Urothelium cell line (cell line): ENCODE data around the gene KLK7.
"Not testable (repeated sequence)": the region's sequence is repeated elsewhere in the genome, so short reads cannot be mapped to it uniquely, and the experiment has no call there.

Experiments used
- DNase-seq: peaks from one replicate; pipeline ENCODE4 v3.0.0; 2011; ENCODE audit warnings: low spot score, mixed read lengths
- FAIRE-seq: peaks from 2 replicates; lab custom pipeline; 2011; peaks lifted over from hg19 to GRCh38; lab: Jason Lieb, UNC

Gene KLK7

GRCh38 chr19:51012661-51013190, 29.0 kb upstream of the KLK7 start:
- no peak for FAIRE-seq
- no peak for DNase-seq

- FAIRE-seq (no peak), DNase-seq (no peak)
Measured at GRCh38 chr19:51010066-51010795, 26.5 kb upstream of the KLK7 start.

DNA sequence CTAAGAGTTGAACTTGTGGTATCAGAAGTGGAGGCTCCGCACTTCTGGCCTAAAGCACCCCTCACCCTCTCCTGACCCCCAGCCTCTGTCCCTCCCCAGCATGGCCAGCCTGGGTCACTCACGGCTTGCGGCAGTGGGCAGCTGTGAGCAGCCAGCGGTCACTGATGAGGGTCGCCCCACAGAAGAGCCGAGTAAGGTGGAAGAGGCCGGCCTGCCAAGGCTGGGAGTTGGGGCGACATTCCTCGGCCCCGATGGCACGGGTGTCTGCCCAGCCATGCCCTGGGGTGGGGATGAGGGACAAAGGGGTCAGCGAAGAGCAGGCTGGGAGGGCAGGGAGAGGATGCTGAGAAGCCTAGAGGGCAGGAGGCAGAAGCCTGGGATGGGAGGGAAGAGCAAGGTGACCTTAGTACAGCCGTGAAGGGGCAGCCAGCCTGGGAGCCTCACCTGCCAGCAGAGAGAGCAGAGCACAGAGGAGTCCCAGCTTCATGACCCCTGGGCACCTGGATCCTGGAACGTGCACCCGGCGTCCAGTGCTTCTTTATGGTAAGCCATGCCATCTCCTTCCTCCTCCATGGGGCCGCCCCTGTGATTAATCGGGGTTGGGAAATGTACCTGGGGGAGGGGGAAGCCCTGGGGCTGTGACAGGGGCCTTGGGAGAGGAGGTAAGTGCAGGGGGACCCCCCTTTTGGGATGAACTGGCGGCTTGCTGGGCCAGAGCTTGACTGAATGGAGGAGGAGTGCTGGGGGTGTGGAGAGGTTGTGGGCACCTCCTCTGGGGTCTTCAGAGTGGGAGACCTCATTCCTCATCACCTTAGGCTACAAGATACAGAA, 25.6 kb upstream of the KLK7 start:
- DNase-seq (no peak), FAIRE-seq (no peak)

DNA sequence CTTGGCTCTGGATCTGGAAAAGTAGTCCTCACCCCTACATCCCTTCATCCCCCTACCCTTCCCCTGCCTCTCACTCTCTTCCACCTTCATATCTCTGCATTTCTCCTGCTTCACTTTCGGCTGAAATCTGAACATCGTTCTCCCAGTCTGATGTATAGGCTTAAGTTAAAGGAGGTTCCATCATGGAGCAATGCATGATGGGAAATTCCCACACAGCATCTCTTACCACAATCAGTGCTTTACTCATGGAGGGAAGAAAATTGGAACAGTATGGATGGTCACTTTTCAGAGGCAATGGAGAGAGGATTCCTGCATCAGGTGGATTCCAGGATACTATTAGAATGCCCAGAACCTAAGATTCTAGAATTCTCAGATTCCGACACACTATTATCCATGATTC, 23.8 kb upstream of the KLK7 start:
- DNase-seq, result no peak
- FAIRE-seq, result no peak

DNA sequence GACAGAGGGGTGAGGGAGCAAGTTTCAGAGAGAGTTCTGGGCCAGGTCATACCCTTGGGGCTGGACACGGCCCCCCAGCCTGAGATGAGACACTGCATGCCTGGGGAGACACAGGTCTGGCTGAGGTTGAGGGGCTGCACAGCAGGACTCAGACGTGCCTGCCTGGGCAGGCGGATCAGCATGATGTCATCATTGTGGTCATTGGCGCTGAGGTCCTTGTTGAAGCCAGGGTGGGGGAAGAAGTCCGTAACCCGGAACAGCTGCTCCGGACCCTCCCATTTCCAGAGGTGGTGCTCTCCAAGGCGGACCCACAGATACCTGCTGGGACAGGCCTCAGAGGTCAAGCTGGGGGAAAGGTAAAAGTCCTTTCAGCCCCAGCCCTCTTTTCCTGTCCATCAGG, 22.7 kb upstream of the KLK7 start:
- no peak for DNase-seq
- peak; percentile 79 for FAIRE-seq

- no peak for FAIRE-seq
- no peak for DNase-seq
Measured at GRCh38 chr19:51005248-51005647, 21.5 kb upstream of the KLK7 start.

GRCh38 chr19:51003316-51003715, 19.6 kb upstream of the KLK7 start:
- FAIRE-seq, result no peak

GRCh38 chr19:51002542-51003311, 19.0 kb upstream of the KLK7 start:
- FAIRE-seq (no peak), DNase-seq (no peak)

More at GRCh38 chr19:51003316-51003715, 19.6 kb upstream of the KLK7 start:
- no peak for DNase-seq

GRCh38 chr19:51002089-51002532, 18.4 kb upstream of the KLK7 start:
- DNase-seq (no peak), FAIRE-seq (no peak)

- no peak for FAIRE-seq
- no peak for DNase-seq
Measured at GRCh38 chr19:51001515-51001914, 17.8 kb upstream of the KLK7 start, which contains the start of gene KLK8. Gene KLK8, minus strand, starts transcription at chr19:51001604. Its CDS starts 437 bp downstream, at chr19:51001167.

DNA sequence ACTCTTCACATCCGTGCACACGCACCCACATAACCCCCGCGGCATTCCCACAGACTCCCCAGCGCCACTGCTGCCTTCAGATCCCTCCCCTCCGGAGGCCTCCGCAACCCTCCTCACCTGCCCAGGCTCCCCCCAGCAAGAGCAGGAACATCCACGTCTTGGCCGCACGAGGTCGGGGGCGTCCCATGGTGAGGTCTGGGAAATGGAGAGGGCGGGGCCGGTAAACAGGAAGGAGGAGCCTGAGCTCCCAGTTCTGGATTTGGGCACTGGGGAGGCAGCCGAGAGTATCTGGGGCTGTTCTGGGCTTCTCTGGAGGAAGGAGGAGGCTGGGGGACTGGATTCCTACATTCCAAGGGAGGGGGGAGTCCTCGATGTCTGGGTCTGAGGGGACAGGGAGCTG, 17.3 kb upstream of the KLK7 start:
- DNase-seq (no peak), FAIRE-seq (no peak)

- FAIRE-seq, result peak; percentile 40
Measured at GRCh38 chr19:51000426-51000825, 16.7 kb upstream of the KLK7 start.

DNA sequence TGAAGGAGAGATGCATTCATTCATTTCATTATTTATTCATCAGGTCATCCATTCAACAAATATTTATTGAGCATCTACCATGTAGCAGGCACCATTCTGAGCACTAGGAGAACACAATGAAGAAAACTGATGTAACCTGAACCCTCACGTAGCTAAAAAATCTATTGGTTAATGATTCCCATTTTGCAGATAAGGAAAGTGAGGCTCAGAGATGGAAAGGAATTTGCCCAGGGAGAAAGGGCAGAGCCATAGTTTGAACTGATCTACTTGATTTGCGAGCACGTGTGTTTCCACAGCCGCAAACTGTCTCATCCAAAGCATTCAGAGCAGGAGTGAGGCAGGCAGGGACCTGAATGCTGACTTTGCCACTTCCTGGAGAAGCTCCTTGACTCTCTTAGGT, 15.0 kb upstream of the KLK7 start:
- FAIRE-seq, result no peak

More at GRCh38 chr19:51000426-51000825, 16.7 kb upstream of the KLK7 start:
- DNase-seq, result no peak

GRCh38 chr19:50998061-50998460, 14.3 kb upstream of the KLK7 start:
- FAIRE-seq (no peak), DNase-seq (no peak)

More for the DNA sequence above, 15.0 kb upstream of the KLK7 start:
- no peak for DNase-seq

DNA sequence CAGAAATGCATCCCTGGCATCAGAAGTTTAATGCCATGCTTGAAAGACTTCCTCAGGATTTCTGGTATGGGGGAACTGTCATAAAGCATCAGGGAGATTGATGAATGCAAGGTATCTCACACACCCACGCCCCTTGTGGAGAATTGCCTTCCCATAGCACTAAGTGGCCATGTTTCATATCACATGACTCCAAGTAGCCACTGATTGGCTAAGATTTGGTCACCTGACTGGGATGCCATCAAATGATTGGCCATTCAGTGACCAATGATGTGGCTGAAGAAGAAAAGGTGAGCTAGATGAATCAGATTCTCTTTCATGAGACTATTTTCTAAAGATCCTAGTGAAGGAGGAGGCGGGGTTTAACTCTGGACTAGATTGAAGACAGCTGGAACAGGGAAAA, 10.4 kb upstream of the KLK7 start:
- FAIRE-seq, result no peak
- no peak for DNase-seq

DNA sequence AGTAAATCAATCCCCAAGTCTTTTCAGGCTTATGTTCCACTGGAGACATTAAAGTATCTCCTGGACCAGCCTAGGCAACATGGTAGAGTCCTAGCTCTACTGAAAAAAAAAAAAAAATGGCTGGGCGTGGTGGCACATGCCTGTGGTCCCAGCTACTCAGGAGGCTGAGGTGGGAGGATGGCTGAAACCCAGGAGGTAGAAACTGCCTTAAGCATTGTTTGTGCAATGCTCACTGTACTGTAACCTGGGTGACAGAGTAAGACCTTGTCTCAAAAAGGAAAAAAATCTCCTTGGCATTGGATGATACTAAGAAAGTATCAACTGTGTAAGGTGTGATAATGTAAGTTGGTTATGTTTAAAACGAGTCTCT, 8.9 kb upstream of the KLK7 start:
- FAIRE-seq, result no peak

DNA sequence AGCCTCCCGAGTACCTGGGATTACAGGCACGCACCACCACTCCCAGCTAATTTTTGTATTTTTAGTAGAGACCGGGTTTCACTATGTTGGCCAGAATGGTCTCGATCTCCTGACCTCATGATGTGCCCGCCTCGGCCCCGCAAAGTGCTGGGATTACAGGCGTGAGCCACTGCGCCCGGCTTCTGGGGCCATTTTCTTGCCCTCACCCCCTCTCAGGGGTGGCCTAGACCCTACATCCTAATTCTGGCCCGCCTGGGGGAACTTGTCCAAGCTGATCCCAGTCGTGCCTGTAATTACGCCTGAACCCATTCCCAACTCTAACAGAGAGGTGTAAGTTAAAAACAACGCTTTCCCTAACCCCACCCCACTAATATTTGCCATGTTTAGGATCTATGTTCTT, 699 bp upstream of the KLK7 start:
- DNase-seq, FAIRE-seq: not testable (repeated sequence)

More for the DNA sequence above, 8.9 kb upstream of the KLK7 start:
- no peak for DNase-seq

DNA sequence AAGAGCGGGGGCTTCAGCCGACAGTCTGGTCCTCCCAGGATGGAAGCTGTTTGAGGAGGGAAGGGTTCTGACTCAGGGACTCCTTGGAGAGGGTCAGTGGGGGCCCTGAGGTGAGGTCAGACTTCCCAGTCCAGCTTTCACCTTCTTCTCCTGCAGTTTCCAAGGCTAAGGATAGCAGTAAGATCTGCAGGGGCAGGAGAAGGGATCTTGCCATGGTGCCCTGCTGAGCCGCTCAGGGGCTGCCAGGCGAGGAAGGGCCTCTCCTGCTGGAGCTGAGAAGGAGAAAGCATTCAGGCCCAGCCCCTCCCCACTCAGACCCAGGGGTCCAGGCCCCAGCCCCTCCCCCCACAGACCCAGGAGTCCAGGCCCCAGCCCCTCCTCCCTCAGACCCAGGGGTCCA, 1.5 kb downstream of the KLK7 start:
- FAIRE-seq (no peak), DNase-seq (no peak)

GRCh38 chr19:50981587-50982146, 2.0 kb downstream of the KLK7 start:
- no peak for DNase-seq
- no peak for FAIRE-seq

GRCh38 chr19:50980208-50980607, 3.5 kb downstream of the KLK7 start:
- no peak for FAIRE-seq
- DNase-seq, result no peak

- FAIRE-seq (no peak), DNase-seq (no peak)
Measured at GRCh38 chr19:50979758-50980157, 4.0 kb downstream of the KLK7 start.
